SK-N-MC (cell line): ENCODE data around the gene MRPS9.

Source experiments
- EZH2 ChIP-seq: fragments of 200-600 bp; sonication (generic); IDR thresholded peaks from one replicate; pipeline ENCODE4 v1.6.1; 2017; ENCODE audit warnings: antibody characterized with exemption
- FOXP2 ChIP-seq: optimal IDR thresholded peaks from 2 replicates; pipeline ENCODE3; 2011; ENCODE audit warnings: mild to moderate bottlenecking, moderate library complexity; ENCODE audit not compliant: insufficient read depth; ENCODE audit errors: extremely low read length, control extremely low read depth
- POLR2AphosphoS5 ChIP-seq: IDR thresholded peaks from 2 replicates; pipeline ENCODE4 v1.6.1; 2012; ENCODE audit warnings: mild to moderate bottlenecking, low read depth, low read length, borderline replicate concordance

GRCh38 chr2:105034170-105034569 is 3.7 kb upstream of the MRPS9 start:
- TF ChIP-seq EZH2: no peak
- TF ChIP-seq POLR2AphosphoS5: no peak
- no peak for TF ChIP-seq FOXP2
